Stimulated activated CD8-positive, alpha-beta memory T cell treated with anti-CD3 and anti-CD28 coated beads, Interleukin-7, amount 100 ng/mL, for 4 hours (primary cell): ENCODE measurements around the gene BMPR1A.

Experiments used
- DNase-seq, 2 donors: peaks; one replicate each; pipeline ENCODE4 v3.0.0-alpha.2; 2020; ENCODE audit warnings: low read depth in 2 of 2

The BMPR1A gene

GRCh38 chr10:86763404-86763803, 7.0 kb downstream of the BMPR1A start:
- no peak for DNase-seq

GRCh38 chr10:86765548-86765947, 9.1 kb downstream of the BMPR1A start:
- no peak for DNase-seq

GRCh38 chr10:86768412-86769062, 12.1 kb downstream of the BMPR1A start:
- no peak for DNase-seq

- no peak for DNase-seq
Measured at GRCh38 chr10:86769991-86770390, 13.6 kb downstream of the BMPR1A start.

- no peak for DNase-seq
Measured at GRCh38 chr10:86770412-86770960, 14.1 kb downstream of the BMPR1A start.

GRCh38 chr10:86773498-86773897, 17.1 kb downstream of the BMPR1A start:
- DNase-seq: no peak

- no peak for DNase-seq
Measured at GRCh38 chr10:86775056-86775869, 18.8 kb downstream of the BMPR1A start.

- no peak for DNase-seq
Measured at GRCh38 chr10:86775870-86776180, 19.4 kb downstream of the BMPR1A start.

- DNase-seq: no peak
Measured at GRCh38 chr10:86779220-86780017, 23.0 kb downstream of the BMPR1A start.

- DNase-seq: no peak
Measured at GRCh38 chr10:86782701-86783418, 26.4 kb downstream of the BMPR1A start.

- DNase-seq: no peak
Measured at GRCh38 chr10:86785037-86785436, 28.6 kb downstream of the BMPR1A start.

- DNase-seq: no peak
Measured at GRCh38 chr10:86785968-86786367, 29.5 kb downstream of the BMPR1A start.

- DNase-seq: no peak
Measured at GRCh38 chr10:86786368-86786767, 29.9 kb downstream of the BMPR1A start.

GRCh38 chr10:86790394-86790793, 34.0 kb downstream of the BMPR1A start:
- DNase-seq: no peak

GRCh38 chr10:86792461-86793167, 36.2 kb downstream of the BMPR1A start:
- no peak for DNase-seq

- no peak for DNase-seq
Measured at GRCh38 chr10:86793696-86794095, 37.3 kb downstream of the BMPR1A start.

GRCh38 chr10:86795353-86795752, 38.9 kb downstream of the BMPR1A start:
- no peak for DNase-seq

GRCh38 chr10:86798025-86798424, 41.6 kb downstream of the BMPR1A start:
- no peak for DNase-seq

- no peak for DNase-seq
Measured at GRCh38 chr10:86798611-86799010, 42.2 kb downstream of the BMPR1A start.

- no peak for DNase-seq
Measured at GRCh38 chr10:86799188-86799845, 42.9 kb downstream of the BMPR1A start.

GRCh38 chr10:86801995-86802394, 45.6 kb downstream of the BMPR1A start:
- DNase-seq: no peak
